Psoas muscle (tissue), 8 donors: ENCODE measurements around the gene TSPAN32. TPM values are rescaled to one million over a fixed set of nuclear protein-coding genes. Genes with fewer than 3 reads are reported as not detected.

Source experiments
- ATAC-seq, 4 donors: fragments of 200-7000 bp; cut with Tn5 transposase; one replicate each; pipeline ENCODE4 v1.9.1; 2020; ENCODE audit warnings: moderate library complexity in 3 of 4, mild to moderate bottlenecking in 2 of 4
- DNase-seq, 2 donors: peaks; one replicate each; pipeline ENCODE4 v3.0.0-alpha.2; 2020
- H3K27ac ChIP-seq: fragments of 200-600 bp; one replicate; pipeline ENCODE4 v1.8.0; 2022
- H3K27me3 ChIP-seq, 3 donors: fragments of 200-600 bp in 1 of 3; one replicate each; pipeline versions ENCODE4 v1.6.1 to v1.8.0; 2013 to 2022; ENCODE audit warnings: low read length in 2 of 3, mild to moderate bottlenecking in 2 of 3, moderate library complexity in 1 of 3; ENCODE audit not compliant: insufficient read depth in 3 of 3
- H3K36me3 ChIP-seq, 2 donors: fragments of 200-600 bp in 1 of 2; one replicate each; pipeline versions ENCODE4 v1.6.1 to v1.8.0; 2013 to 2022; ENCODE audit warnings: low read depth in 1 of 2, mild to moderate bottlenecking in 1 of 2, moderate library complexity in 1 of 2; ENCODE audit not compliant: insufficient read depth in 1 of 2
- H3K4me1 ChIP-seq: fragments of 200-600 bp; one replicate; pipeline ENCODE4 v1.8.0; 2022
- H3K4me3 ChIP-seq: fragments of 200-600 bp; one replicate; pipeline ENCODE4 v1.8.0; 2022; ENCODE audit warnings: mild to moderate bottlenecking
- H3K9me3 ChIP-seq: fragments of 200-600 bp; one replicate; pipeline ENCODE4 v1.8.0; 2022
- WGBS, 3 donors: extraction: QIAGEN DNeasy Blood & Tissue Kit; methylation state at CpG; one replicate each; pipeline versions ENCODE4 v1.1.6 to v1.1.7; 2013; 5-methylcytosine and 5-hydroxymethylcytosine counted together
- intact Hi-C, 2 donors: fragments of 100-400 bp; cut with DNase I; formaldehyde crosslinking; loops; one replicate each; pipeline versions ENCODE4 v1.11.0 to v1.14.2; 2022
- polyA plus RNA-seq, 3 donors: library from polyadenylated mRNA; stranded (reverse); fragments of 200-250 nt; gene quantifications; one replicate each; pipeline ENCODE4 v1.2.3, GENCODE V29; 2013
- total RNA-seq, 4 donors: library from RNA; stranded (reverse); fragmentation: NEBNext Ultra II Directional in 2 of 4; extraction: Animal tissue kit (Norgen Biotek cat#: 25700) in 2 of 4; gene quantifications; one replicate each; pipeline versions ENCODE4 v1.2.1 to v1.2.4, GENCODE V29; 2021 to 2023
- TF ChIP-seq, protein P1 (sequence below): fragments of 200-600 bp; IDR thresholded peaks from one replicate; pipeline ENCODE4 v1.8.0; 2022; ENCODE audit warnings: antibody characterized with exemption
- donor health status: healthy with polysubstance abuse.
- donor health status: DM: no; HTN: no; CAD: no; lungs with moderate emphysema.
- donor health status: Bipolar disorder and iron deficiency.
- donor health status: healthy.
- donor health status: DM: yes; HTN: yes; CAD: no.
- donor health status: DM: no; HTN: no; CAD: no.
- donor health status: DM: no; HTN: no; CAD: no.
- donor health status: DM: yes; HTN: yes; CAD: no.

Gene TSPAN32
- total and polyA plus RNA-seq, 7 donors, result 0.04 to 0.56 (median 0.21) TPM; not detected in 1

DNA sequence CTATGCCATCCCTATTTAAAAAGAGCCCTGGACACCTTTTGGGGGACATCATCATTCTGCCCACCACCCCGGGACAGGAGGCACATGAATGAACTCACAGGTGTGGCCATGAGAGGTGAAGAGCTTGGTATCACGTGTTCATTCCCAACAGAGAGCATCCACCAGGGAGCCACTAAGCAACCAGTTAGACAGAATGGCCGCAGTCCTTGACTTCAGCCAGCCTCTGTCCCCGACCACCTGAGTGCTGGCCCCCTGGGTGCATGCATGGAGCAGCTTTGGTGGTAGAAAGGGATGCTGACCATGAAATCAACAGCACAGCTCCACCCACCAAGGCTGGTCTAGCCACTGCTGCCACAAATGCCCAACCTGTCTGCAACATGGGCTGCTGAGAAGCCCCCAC, 44.2 kb downstream of the TSPAN32 start:
- H3K4me3 ChIP-seq, result no peak overlapping the region
- WGBS, 3 donors, result 87 to 90% (median 89%) methylated on average over 4 of the region's 4 CpGs
- no peaks in the 10 kb centered on the region for H3K9me3 ChIP-seq
- no peaks in the 10 kb centered on the region for H3K4me1 ChIP-seq
- H3K27me3 ChIP-seq, result no peaks in the 10 kb centered on the region
- no peak overlapping the region for H3K27ac ChIP-seq
- intact Hi-C loops, result no loop called here
- no peaks in the 10 kb centered on the region for H3K36me3 ChIP-seq
- DNase-seq (no peak), ATAC-seq (no peak)
- TF ChIP-seq, protein P1, sequence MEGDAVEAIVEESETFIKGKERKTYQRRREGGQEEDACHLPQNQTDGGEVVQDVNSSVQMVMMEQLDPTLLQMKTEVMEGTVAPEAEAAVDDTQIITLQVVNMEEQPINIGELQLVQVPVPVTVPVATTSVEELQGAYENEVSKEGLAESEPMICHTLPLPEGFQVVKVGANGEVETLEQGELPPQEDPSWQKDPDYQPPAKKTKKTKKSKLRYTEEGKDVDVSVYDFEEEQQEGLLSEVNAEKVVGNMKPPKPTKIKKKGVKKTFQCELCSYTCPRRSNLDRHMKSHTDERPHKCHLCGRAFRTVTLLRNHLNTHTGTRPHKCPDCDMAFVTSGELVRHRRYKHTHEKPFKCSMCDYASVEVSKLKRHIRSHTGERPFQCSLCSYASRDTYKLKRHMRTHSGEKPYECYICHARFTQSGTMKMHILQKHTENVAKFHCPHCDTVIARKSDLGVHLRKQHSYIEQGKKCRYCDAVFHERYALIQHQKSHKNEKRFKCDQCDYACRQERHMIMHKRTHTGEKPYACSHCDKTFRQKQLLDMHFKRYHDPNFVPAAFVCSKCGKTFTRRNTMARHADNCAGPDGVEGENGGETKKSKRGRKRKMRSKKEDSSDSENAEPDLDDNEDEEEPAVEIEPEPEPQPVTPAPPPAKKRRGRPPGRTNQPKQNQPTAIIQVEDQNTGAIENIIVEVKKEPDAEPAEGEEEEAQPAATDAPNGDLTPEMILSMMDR, result no peak

DNA sequence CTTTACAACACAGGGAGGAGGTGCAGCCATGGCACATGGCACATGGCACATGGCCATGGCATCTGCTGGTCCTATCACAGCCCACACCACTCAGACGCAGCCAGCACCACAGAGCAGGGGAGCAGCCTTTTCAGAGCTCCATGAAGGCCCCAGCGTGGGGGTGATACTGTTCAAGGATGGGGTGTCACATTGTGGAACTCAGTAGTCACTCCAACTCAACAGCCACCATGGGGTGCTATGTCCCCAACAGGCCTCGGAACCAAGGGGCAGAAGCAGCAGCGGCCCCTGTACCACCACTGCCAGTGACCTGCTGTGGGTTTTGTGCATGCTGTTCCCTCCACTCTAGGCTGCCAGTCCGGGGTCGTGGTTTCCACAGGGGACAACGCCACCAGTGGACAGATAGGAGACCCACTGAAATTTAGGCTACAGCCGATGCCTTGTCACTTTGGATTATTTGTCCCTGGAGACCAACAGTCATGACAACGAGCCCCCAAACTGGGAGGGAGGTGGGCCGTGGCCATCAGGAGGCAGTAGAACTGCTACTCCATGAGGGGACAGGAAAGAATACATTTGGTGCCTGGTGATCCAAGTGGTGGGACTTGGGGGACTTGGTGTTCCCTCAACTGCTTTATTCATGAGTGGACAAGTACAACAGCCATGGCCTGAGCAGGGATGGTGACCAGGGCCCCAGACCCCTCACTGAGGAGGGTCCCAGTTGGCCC, 44.9 kb downstream of the TSPAN32 start:
- Histone ChIP-seq H3K4me1 (no peaks in the 10 kb centered on the region), H3K4me3 (no peak overlapping the region), H3K36me3 (no peaks in the 10 kb centered on the region), H3K27ac (no peak overlapping the region), H3K9me3 (no peaks in the 10 kb centered on the region), H3K27me3 (no peaks in the 10 kb centered on the region)
- no peak for ATAC-seq
- 81 to 82% (median 81%) methylated on average over 10 of the region's 10 CpGs for WGBS, 3 donors
- TF ChIP-seq, protein P1, result no peak
- intact Hi-C loops, result no loop called here
- no peak for DNase-seq

DNA sequence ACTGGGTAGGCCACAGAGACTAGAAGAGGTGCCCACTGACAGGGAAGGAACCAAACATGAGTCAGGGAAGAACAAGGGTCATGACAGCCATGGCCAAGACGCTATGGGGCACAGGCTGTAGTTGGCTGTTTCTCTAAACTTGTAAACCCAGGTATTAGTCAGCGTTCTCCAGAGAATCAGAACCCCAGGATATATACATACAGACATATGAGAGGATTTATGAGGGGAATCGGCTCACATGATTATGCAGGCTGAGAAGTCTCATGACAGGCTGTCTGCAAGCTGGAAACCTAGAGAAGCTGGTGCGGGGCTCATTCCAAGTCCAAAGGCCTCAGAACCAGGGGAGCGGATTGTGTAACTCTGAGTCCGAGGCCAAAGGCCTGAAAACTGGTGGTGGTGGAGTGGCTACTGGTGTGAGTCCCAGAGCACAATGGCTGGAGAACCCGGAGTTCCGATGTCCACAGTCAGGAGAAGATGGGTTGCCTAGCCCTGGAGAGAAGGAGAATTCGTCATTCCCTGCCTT, 45.6 kb downstream of the TSPAN32 start:
- DNase-seq (no peak), ATAC-seq (no peak)
- Histone ChIP-seq H3K27me3 (no peaks in the 10 kb centered on the region), H3K9me3 (no peaks in the 10 kb centered on the region), H3K4me3 (no peak overlapping the region), H3K27ac (no peak overlapping the region), H3K4me1 (no peaks in the 10 kb centered on the region), H3K36me3 (no peaks in the 10 kb centered on the region)
- WGBS, 3 donors, result 84 to 92% (median 87%) methylated on average over 9 of the region's 9 CpGs
- TF ChIP-seq, protein P1, result no peak
- intact Hi-C loops, result no loop called here

DNA sequence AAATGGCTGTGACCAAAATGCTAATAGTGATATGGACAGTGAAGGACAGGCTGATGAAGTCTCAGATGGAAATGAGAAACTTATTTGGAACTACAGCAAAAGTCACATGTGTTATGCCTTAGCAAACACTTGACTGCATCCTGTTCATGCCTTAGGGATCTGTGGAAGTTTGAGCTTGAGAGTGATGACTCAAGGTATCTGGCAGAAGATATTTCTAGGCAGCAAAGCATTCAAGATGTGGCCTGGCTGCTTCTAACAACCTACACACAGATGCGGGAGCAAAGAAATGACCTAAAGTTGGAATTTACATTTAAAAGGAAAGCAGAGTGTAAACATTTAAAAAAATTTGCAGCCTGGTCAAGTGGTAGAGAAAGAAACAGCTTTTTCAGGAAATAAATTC, 47.2 kb downstream of the TSPAN32 start:
- H3K4me3 ChIP-seq, result no peak overlapping the region
- TF ChIP-seq, protein P1, result no peak
- H3K36me3 ChIP-seq, result no peaks in the 10 kb centered on the region
- no peak overlapping the region for H3K27ac ChIP-seq
- intact Hi-C loops, result no loop called here
- DNase-seq (no peak), ATAC-seq (no peak)
- no peaks in the 10 kb centered on the region for H3K9me3 ChIP-seq
- H3K27me3 ChIP-seq, result no peaks in the 10 kb centered on the region
- no peaks in the 10 kb centered on the region for H3K4me1 ChIP-seq
- WGBS, 3 donors, result 81 to 97% (median 97%) methylated on average over 1 of the region's 1 CpG

DNA sequence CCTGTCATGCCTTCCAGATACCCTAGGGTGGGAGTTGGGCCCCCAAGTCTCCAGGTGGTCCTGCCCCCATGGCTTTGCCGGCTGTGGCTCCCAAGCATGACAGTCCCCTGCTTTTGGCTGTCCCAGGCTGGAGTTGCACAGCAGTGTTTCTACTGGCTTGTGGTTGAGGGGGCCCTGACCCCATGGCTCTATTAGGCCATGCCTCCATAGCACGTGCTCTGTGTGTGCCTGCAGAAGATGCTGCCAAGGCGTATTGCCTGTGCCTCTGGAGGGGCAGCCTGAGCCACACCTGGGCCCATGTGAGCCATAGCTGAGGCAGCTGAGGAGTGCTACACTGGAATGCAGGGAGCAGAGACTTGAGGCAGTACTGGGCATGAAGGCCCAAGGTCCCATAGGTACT, 49.9 kb downstream of the TSPAN32 start:
- no peak for ATAC-seq
- H3K4me3 ChIP-seq, result no peak overlapping the region
- no peaks in the 10 kb centered on the region for H3K36me3 ChIP-seq
- H3K27ac ChIP-seq, result no peak overlapping the region
- no peaks in the 10 kb centered on the region for H3K4me1 ChIP-seq
- no peaks in the 10 kb centered on the region for H3K9me3 ChIP-seq
- TF ChIP-seq, protein P1, result no peak
- 61 to 85% (median 81%) methylated on average over 3 of the region's 3 CpGs for WGBS, 3 donors
- H3K27me3 ChIP-seq, result no peaks in the 10 kb centered on the region
- intact Hi-C loops, result no loop called here
- DNase-seq, result no peak
